Neural cell (in vitro differentiated cells): ENCODE data around the gene ARL15. TPM values are rescaled to one million over a fixed set of nuclear protein-coding genes. Genes with fewer than 3 reads are reported as not detected.

Experiments used
- H2AFZ ChIP-seq: fragments of 200-600, 300-800 bp; sonication (generic), shearing (Covaris generic); 2 replicates; pipeline ENCODE4 v1.6.0; 2014; ENCODE audit warnings: low read depth, mild to moderate bottlenecking, antibody characterized with exemption, low read length, moderate library complexity
- H3F3A ChIP-seq: fragments of 200-600 bp; shearing (Covaris generic); 2 replicates; pipeline ENCODE4 v1.6.1; 2016; ENCODE audit warnings: mild to moderate bottlenecking, moderate library complexity, mixed read lengths, antibody characterized with exemption, low read length; ENCODE audit not compliant: insufficient read depth, poor library complexity, severe bottlenecking
- H3K27ac ChIP-seq: fragments of 200-600, 300-800 bp; sonication (generic), shearing (Covaris generic); 2 replicates; pipeline ENCODE4 v1.5.1; 2014; ENCODE audit warnings: mild to moderate bottlenecking, low read length, moderate library complexity
- H3K27me3 ChIP-seq: fragments of 300-800, 200-600 bp; sonication (generic), shearing (Covaris generic); 2 replicates; pipeline ENCODE4 v1.6.0; 2014; ENCODE audit warnings: mild to moderate bottlenecking, low read depth, low read length, moderate library complexity; ENCODE audit not compliant: insufficient read depth
- H3K36me3 ChIP-seq: fragments of 300-800, 200-600 bp; sonication (generic), shearing (Covaris generic); 2 replicates; pipeline ENCODE4 v1.5.1; 2014; ENCODE audit warnings: mild to moderate bottlenecking, antibody characterized with exemption, low read length, moderate library complexity; ENCODE audit not compliant: insufficient read depth
- H3K4me2 ChIP-seq: fragments of 300-800, 200-600 bp; sonication (generic), shearing (Covaris generic); 2 replicates; pipeline ENCODE4 v1.6.0; 2014; ENCODE audit warnings: mild to moderate bottlenecking, low read length
- H3K4me3 ChIP-seq: fragments of 300-800, 200-600 bp; sonication (generic), shearing (Covaris generic); 2 replicates; pipeline ENCODE4 v1.5.1; 2014; ENCODE audit warnings: mild to moderate bottlenecking, low read length, moderate library complexity
- H3K79me2 ChIP-seq: fragments of 200-600 bp; shearing (Covaris generic); replicated peaks from 2 replicates; pipeline ENCODE4 v1.6.0; 2014; ENCODE audit warnings: mild to moderate bottlenecking, low read length, moderate library complexity; ENCODE audit not compliant: insufficient read depth
- H3K9ac ChIP-seq: fragments of 300-800, 200-600 bp; sonication (generic), shearing (Covaris generic); 2 replicates; pipeline ENCODE4 v1.6.1; 2016; ENCODE audit warnings: mild to moderate bottlenecking, low read length, mixed read lengths
- H3K9me2 ChIP-seq: fragments of 200-600 bp; shearing (Covaris generic); 2 replicates; pipeline ENCODE4 v1.6.1; 2016; ENCODE audit warnings: mild to moderate bottlenecking, low read length, mixed read lengths; ENCODE audit not compliant: insufficient read depth
- H3K9me3 ChIP-seq: fragments of 200-600, 300-800 bp; sonication (generic), shearing (Covaris generic); 2 replicates; pipeline ENCODE4 v1.6.1; 2016; ENCODE audit warnings: mild to moderate bottlenecking, mixed run types, low read length, moderate library complexity, mixed read lengths
- H4K20me1 ChIP-seq: fragments of 200-600 bp; shearing (Covaris generic); 2 replicates; pipeline ENCODE4 v1.6.1; 2016; ENCODE audit warnings: mild to moderate bottlenecking, mixed run types; ENCODE audit not compliant: insufficient read depth
- CTCF ChIP-seq: fragments of 450-650 bp; IDR thresholded peaks from 2 replicates; pipeline ENCODE4 v1.5.1; 2014; ENCODE audit warnings: antibody characterized with exemption, mild to moderate bottlenecking, moderate library complexity; ENCODE audit not compliant: poor library complexity, severe bottlenecking
- EP300 ChIP-seq: fragments of 450-650 bp; conservative IDR thresholded peaks from 2 replicates; pipeline ENCODE4 v1.6.1; 2014; ENCODE audit warnings: antibody characterized with exemption, mild to moderate bottlenecking, moderate library complexity; ENCODE audit not compliant: poor library complexity, severe bottlenecking
- EZH2 ChIP-seq: fragments of 200-600, 300-800 bp; shearing (Covaris generic), sonication (generic); IDR thresholded peaks from 2 replicates; pipeline ENCODE4 v1.6.1; 2014; ENCODE audit warnings: antibody characterized with exemption, low read length, borderline replicate concordance, mild to moderate bottlenecking; ENCODE audit not compliant: insufficient read depth, poor library complexity, severe bottlenecking
- MXI1 ChIP-seq: fragments of 450-650 bp; conservative IDR thresholded peaks from 2 replicates; pipeline ENCODE4 v1.6.1; 2014; ENCODE audit warnings: antibody characterized with exemption, mild to moderate bottlenecking; ENCODE audit not compliant: poor library complexity, severe bottlenecking
- POLR2AphosphoS5 ChIP-seq: IDR thresholded peaks from 2 replicates; pipeline ENCODE4 v1.6.1; 2012
- RAD21 ChIP-seq: fragments of 450-650 bp; conservative IDR thresholded peaks from 2 replicates; pipeline ENCODE4 v1.6.1; 2014; ENCODE audit warnings: antibody characterized with exemption, mild to moderate bottlenecking, moderate library complexity
- REST ChIP-seq: IDR thresholded peaks from 2 replicates; pipeline ENCODE4 v1.6.1; 2012; ENCODE audit warnings: borderline replicate concordance
- SMC3 ChIP-seq: fragments of 450-650 bp; conservative IDR thresholded peaks from 2 replicates; pipeline ENCODE4 v1.6.1; 2014; ENCODE audit warnings: antibody characterized with exemption, mild to moderate bottlenecking, moderate library complexity; ENCODE audit not compliant: poor library complexity
- TAF1 ChIP-seq: IDR thresholded peaks from 2 replicates; pipeline ENCODE4 v1.6.1; 2012; ENCODE audit warnings: low read depth
- polyA plus RNA-seq: library from polyadenylated mRNA; depleted of rRNA; stranded (reverse); fragments of >200 nt; gene quantifications from 2 replicates; pipeline ENCODE4 v1.2.3, GENCODE V29; 2014

The ARL15 gene
- polyA plus RNA-seq, 1 donor from 2014 or later, result 51.9 TPM

- no peak overlapping the region for H2AFZ ChIP-seq
- no peak overlapping the region for H3K4me2 ChIP-seq
- TF ChIP-seq EZH2 (no peak), CTCF (no peak), POLR2AphosphoS5 (no peak), TAF1 (no peak), RAD21 (no peak), MXI1 (no peak), EP300 (no peak), SMC3 (no peak), REST (no peak)
These were observed 114.7 kb downstream of the ARL15 start for GRCh38 chr5:54195701-54196100.

GRCh38 chr5:54194318-54194717 is 116.1 kb downstream of the ARL15 start:
- Histone ChIP-seq H4K20me1 (no peaks in the 10 kb centered on the region), H3F3A (no peaks in the 10 kb centered on the region), H3K9me2 (no peaks in the 10 kb centered on the region), H3K79me2 (no peaks in the 10 kb centered on the region), H3K4me3 (no peak overlapping the region), H3K27ac (no peak overlapping the region), H2AFZ (no peak overlapping the region), H3K9me3 (no peaks in the 10 kb centered on the region), H3K36me3 (no peaks in the 10 kb centered on the region), H3K27me3 (no peaks in the 10 kb centered on the region), H3K9ac (no peak overlapping the region), H3K4me2 (no peak overlapping the region)
- TF ChIP-seq TAF1 (no peak), MXI1 (no peak), CTCF (no peak), RAD21 (no peak), EP300 (no peak), POLR2AphosphoS5 (no peak), EZH2 (no peak), REST (no peak)

More at GRCh38 chr5:54195701-54196100, 114.7 kb downstream of the ARL15 start:
- Histone ChIP-seq H3F3A (no peaks in the 10 kb centered on the region), H3K36me3 (no peaks in the 10 kb centered on the region), H3K27me3 (no peaks in the 10 kb centered on the region), H3K79me2 (no peaks in the 10 kb centered on the region), H3K27ac (no peak overlapping the region), H3K4me3 (no peak overlapping the region), H3K9me3 (no peaks in the 10 kb centered on the region), H4K20me1 (no peaks in the 10 kb centered on the region), H3K9me2 (no peaks in the 10 kb centered on the region), H3K9ac (no peak overlapping the region)
